Measurements from ENCODE around the gene CBX7. TPM values are rescaled to one million over a fixed set of nuclear protein-coding genes. Genes with fewer than 3 reads are reported as not detected.

The CBX7 gene
- total and polyA plus RNA-seq, 2 donors: 4.2 to 34.5 TPM

GRCh38 chr22:39150848-39151215 is 1.6 kb downstream of the CBX7 start:
- 97% methylated on average over 6 of the region's 6 CpGs for WGBS
- DNase-seq (ENCODE audit: low read depth in 6 of 9, low spot score in 9 of 9): no peak
- peaks cover 3 to 16% of the 10 kb centered on the region in 2 donors for H3K36me3 ChIP-seq (ENCODE audit: control insufficient read depth in 2 of 2, insufficient read depth in 2 of 2, low read length in 1 of 2)
- H3K27me3 ChIP-seq (ENCODE audit: control insufficient read depth in 2 of 2, insufficient read depth in 1 of 2, low read length in 1 of 2): peaks cover 19 to 32% of the 10 kb centered on the region in 2 donors
- peaks cover 22 to 54% of the 10 kb centered on the region in 2 donors for H3K4me1 ChIP-seq (ENCODE audit: control insufficient read depth in 2 of 2, insufficient read depth in 2 of 2, low read length in 2 of 2)
- H3K4me3 ChIP-seq (ENCODE audit: low read length in 2 of 2): no peak overlapping the region
- H3K9me3 ChIP-seq (ENCODE audit: control insufficient read depth in 2 of 2, insufficient read depth in 1 of 2, low read length in 1 of 2): peaks cover 0 to 5% of the 10 kb centered on the region in 2 donors
- peak overlapping the region in 1 of 2 donors; percentile 4 for H3K27ac ChIP-seq (ENCODE audit: low read depth in 1 of 2, low read length in 1 of 2)

GRCh38 chr22:39149915-39150847 is 2.3 kb downstream of the CBX7 start:
- Histone ChIP-seq H3K27ac (ENCODE audit: low read depth in 1 of 2, low read length in 1 of 2) (peak overlapping the region; percentile 37 to 60), H3K27me3 (ENCODE audit: control insufficient read depth in 2 of 2, insufficient read depth in 1 of 2, low read length in 1 of 2) (peaks cover 16 to 26% of the 10 kb centered on the region in 2 donors), H3K4me3 (ENCODE audit: low read length in 2 of 2) (no peak overlapping the region), H3K4me1 (ENCODE audit: control insufficient read depth in 2 of 2, insufficient read depth in 2 of 2, low read length in 2 of 2) (peaks cover 22 to 55% of the 10 kb centered on the region in 2 donors), H3K36me3 (ENCODE audit: control insufficient read depth in 2 of 2, insufficient read depth in 2 of 2, low read length in 1 of 2) (peaks cover 3 to 16% of the 10 kb centered on the region in 2 donors), H3K9me3 (ENCODE audit: control insufficient read depth in 2 of 2, insufficient read depth in 1 of 2, low read length in 1 of 2) (peaks cover 0 to 5% of the 10 kb centered on the region in 2 donors)
- 96% methylated on average over 16 of the region's 16 CpGs for WGBS
- DNase-seq (ENCODE audit: low read depth in 6 of 9, low spot score in 9 of 9): no peak

GRCh38 chr22:39148727-39149535 is 3.5 kb downstream of the CBX7 start:
- H3K27ac ChIP-seq (ENCODE audit: low read depth in 1 of 2, low read length in 1 of 2): peak overlapping the region; percentile 20 to 60
- DNase-seq (ENCODE audit: low read depth in 6 of 9, low spot score in 9 of 9): peak in 1 of 9 donors; percentile 46
- H3K4me3 ChIP-seq (ENCODE audit: low read length in 2 of 2): no peak overlapping the region
- 91% methylated on average over 9 of the region's 9 CpGs for WGBS
- H3K9me3 ChIP-seq (ENCODE audit: control insufficient read depth in 2 of 2, insufficient read depth in 1 of 2, low read length in 1 of 2): peaks cover 0 to 5% of the 10 kb centered on the region in 2 donors
- peaks cover 9 to 21% of the 10 kb centered on the region in 2 donors for H3K27me3 ChIP-seq (ENCODE audit: control insufficient read depth in 2 of 2, insufficient read depth in 1 of 2, low read length in 1 of 2)
- H3K4me1 ChIP-seq (ENCODE audit: control insufficient read depth in 2 of 2, insufficient read depth in 2 of 2, low read length in 2 of 2): peaks cover 24 to 66% of the 10 kb centered on the region in 2 donors
- peaks cover 3 to 16% of the 10 kb centered on the region in 2 donors for H3K36me3 ChIP-seq (ENCODE audit: control insufficient read depth in 2 of 2, insufficient read depth in 2 of 2, low read length in 1 of 2)

- peaks cover 0 to under 1% of the 10 kb centered on the region in 2 donors for H3K9me3 ChIP-seq (ENCODE audit: control insufficient read depth in 2 of 2, insufficient read depth in 1 of 2, low read length in 1 of 2)
- H3K36me3 ChIP-seq (ENCODE audit: control insufficient read depth in 2 of 2, insufficient read depth in 2 of 2, low read length in 1 of 2): peaks cover 3 to 20% of the 10 kb centered on the region in 2 donors
- no peak overlapping the region for H3K4me3 ChIP-seq (ENCODE audit: low read length in 2 of 2)
- H3K27me3 ChIP-seq (ENCODE audit: control insufficient read depth in 2 of 2, insufficient read depth in 1 of 2, low read length in 1 of 2): peaks cover 3 to 14% of the 10 kb centered on the region in 2 donors
- peak overlapping the region; percentile 11 to 38 for H3K27ac ChIP-seq (ENCODE audit: low read depth in 1 of 2, low read length in 1 of 2)
- H3K4me1 ChIP-seq (ENCODE audit: control insufficient read depth in 2 of 2, insufficient read depth in 2 of 2, low read length in 2 of 2): peaks cover 20 to 65% of the 10 kb centered on the region in 2 donors
- DNase-seq (ENCODE audit: low read depth in 6 of 9, low spot score in 9 of 9): no peak
- WGBS: 97% methylated on average over 16 of the region's 16 CpGs
Observed at GRCh38 chr22:39148026-39148726, 4.3 kb downstream of the CBX7 start.

- H3K27me3 ChIP-seq (ENCODE audit: control insufficient read depth in 2 of 2, insufficient read depth in 1 of 2, low read length in 1 of 2): peaks cover 0 to 8% of the 10 kb centered on the region in 2 donors
- H3K36me3 ChIP-seq (ENCODE audit: control insufficient read depth in 2 of 2, insufficient read depth in 2 of 2, low read length in 1 of 2): peaks cover 3 to 20% of the 10 kb centered on the region in 2 donors
- H3K4me3 ChIP-seq (ENCODE audit: low read length in 2 of 2): no peak overlapping the region
- H3K9me3 ChIP-seq (ENCODE audit: control insufficient read depth in 2 of 2, insufficient read depth in 1 of 2, low read length in 1 of 2): no peaks in the 10 kb centered on the region
- no peak overlapping the region for H3K27ac ChIP-seq (ENCODE audit: low read depth in 1 of 2, low read length in 1 of 2)
- no peak for DNase-seq (ENCODE audit: low read depth in 6 of 9, low spot score in 9 of 9)
- peaks cover 18 to 60% of the 10 kb centered on the region in 2 donors for H3K4me1 ChIP-seq (ENCODE audit: control insufficient read depth in 2 of 2, insufficient read depth in 2 of 2, low read length in 2 of 2)
- WGBS: 94% methylated on average over 5 of the region's 5 CpGs
Observed at GRCh38 chr22:39147335-39148025, 5.0 kb downstream of the CBX7 start.

- peaks cover 0 to 8% of the 10 kb centered on the region in 2 donors for H3K27me3 ChIP-seq (ENCODE audit: control insufficient read depth in 2 of 2, insufficient read depth in 1 of 2, low read length in 1 of 2)
- H3K27ac ChIP-seq (ENCODE audit: low read depth in 1 of 2, low read length in 1 of 2): peak overlapping the region; percentile 95 to 98
- peaks cover 13 to 53% of the 10 kb centered on the region in 2 donors for H3K4me1 ChIP-seq (ENCODE audit: control insufficient read depth in 2 of 2, insufficient read depth in 2 of 2, low read length in 2 of 2)
- no peak for DNase-seq (ENCODE audit: low read depth in 6 of 9, low spot score in 9 of 9)
- no peaks in the 10 kb centered on the region for H3K9me3 ChIP-seq (ENCODE audit: control insufficient read depth in 2 of 2, insufficient read depth in 1 of 2, low read length in 1 of 2)
- H3K4me3 ChIP-seq (ENCODE audit: low read length in 2 of 2): peak overlapping the region; percentile 55 to 86
- peaks cover 3 to 28% of the 10 kb centered on the region in 2 donors for H3K36me3 ChIP-seq (ENCODE audit: control insufficient read depth in 2 of 2, insufficient read depth in 2 of 2, low read length in 1 of 2)
- 89% methylated on average over 6 of the region's 6 CpGs for WGBS
Observed at GRCh38 chr22:39146256-39147101, 6.0 kb downstream of the CBX7 start.

- H3K4me3 ChIP-seq (ENCODE audit: low read length in 2 of 2): peak overlapping the region; percentile 85 to 86
- peaks cover 0 to 8% of the 10 kb centered on the region in 2 donors for H3K27me3 ChIP-seq (ENCODE audit: control insufficient read depth in 2 of 2, insufficient read depth in 1 of 2, low read length in 1 of 2)
- peak overlapping the region; percentile 57 to 69 for H3K27ac ChIP-seq (ENCODE audit: low read depth in 1 of 2, low read length in 1 of 2)
- peaks cover 2 to 25% of the 10 kb centered on the region in 2 donors for H3K36me3 ChIP-seq (ENCODE audit: control insufficient read depth in 2 of 2, insufficient read depth in 2 of 2, low read length in 1 of 2)
- H3K4me1 ChIP-seq (ENCODE audit: control insufficient read depth in 2 of 2, insufficient read depth in 2 of 2, low read length in 2 of 2): peaks cover 12 to 33% of the 10 kb centered on the region in 2 donors
- WGBS: 15% methylated on average over 22 of the region's 22 CpGs
- DNase-seq (ENCODE audit: low read depth in 6 of 9, low spot score in 9 of 9): peak in 4 of 9 donors; percentile 23 to 77 (median 53)
- no peaks in the 10 kb centered on the region for H3K9me3 ChIP-seq (ENCODE audit: control insufficient read depth in 2 of 2, insufficient read depth in 1 of 2, low read length in 1 of 2)
Observed at GRCh38 chr22:39144101-39144767, 8.2 kb downstream of the CBX7 start.
